Measurements from ENCODE around the gene RABEP2.
"Not testable (repeated sequence)": the region's sequence is repeated elsewhere in the genome, so short reads cannot be mapped to it uniquely, and the experiment has no call there.

Gene RABEP2, protein sequence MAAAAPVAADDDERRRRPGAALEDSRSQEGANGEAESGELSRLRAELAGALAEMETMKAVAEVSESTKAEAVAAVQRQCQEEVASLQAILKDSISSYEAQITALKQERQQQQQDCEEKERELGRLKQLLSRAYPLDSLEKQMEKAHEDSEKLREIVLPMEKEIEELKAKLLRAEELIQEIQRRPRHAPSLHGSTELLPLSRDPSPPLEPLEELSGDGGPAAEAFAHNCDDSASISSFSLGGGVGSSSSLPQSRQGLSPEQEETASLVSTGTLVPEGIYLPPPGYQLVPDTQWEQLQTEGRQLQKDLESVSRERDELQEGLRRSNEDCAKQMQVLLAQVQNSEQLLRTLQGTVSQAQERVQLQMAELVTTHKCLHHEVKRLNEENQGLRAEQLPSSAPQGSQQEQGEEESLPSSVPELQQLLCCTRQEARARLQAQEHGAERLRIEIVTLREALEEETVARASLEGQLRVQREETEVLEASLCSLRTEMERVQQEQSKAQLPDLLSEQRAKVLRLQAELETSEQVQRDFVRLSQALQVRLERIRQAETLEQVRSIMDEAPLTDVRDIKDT
- total RNA-seq, result 30.4 to 44.4 (median 31.8) reads per million in 3 experiments

GRCh38 chr16:28924762-28925385, at the start of gene RABEP2:
RABEP2 (minus strand) TSS chr16:28925238; CDS start chr16:28925163, 75 bp downstream.
- peak; percentile 93 for DNase-seq

GRCh38 chr16:28974437-28975157, 49.6 kb upstream of the RABEP2 start, which contains the start of gene SPNS1:
SPNS1 (plus strand) TSS chr16:28974778; CDS start chr16:28975152, 374 bp downstream.
- peak; percentile 87 for DNase-seq

- DNase-seq, result no peak
Observed at GRCh38 chr16:28974007-28974436, 49.0 kb upstream of the RABEP2 start.

DNA sequence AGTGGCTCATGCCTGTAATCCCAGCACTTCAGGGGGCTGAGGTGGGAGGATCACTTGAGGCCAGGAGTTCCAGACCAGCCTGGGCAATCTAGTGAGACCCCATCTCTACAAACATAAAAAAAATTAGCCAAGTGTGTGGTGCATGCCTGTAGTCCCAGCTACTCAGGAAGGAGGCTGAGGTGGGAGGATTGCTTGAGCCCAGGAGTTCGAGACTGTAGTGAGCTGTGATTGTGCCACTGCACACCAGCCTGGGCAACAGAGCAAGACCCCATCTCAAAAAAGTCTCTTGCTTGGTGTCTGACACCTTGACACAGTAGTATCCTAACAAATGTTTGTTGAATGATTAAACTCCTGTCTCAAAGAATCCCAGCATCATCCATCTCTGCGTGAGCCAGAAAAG, 44.7 kb upstream of the RABEP2 start:
- DNase-seq, result not testable (repeated sequence)

DNA sequence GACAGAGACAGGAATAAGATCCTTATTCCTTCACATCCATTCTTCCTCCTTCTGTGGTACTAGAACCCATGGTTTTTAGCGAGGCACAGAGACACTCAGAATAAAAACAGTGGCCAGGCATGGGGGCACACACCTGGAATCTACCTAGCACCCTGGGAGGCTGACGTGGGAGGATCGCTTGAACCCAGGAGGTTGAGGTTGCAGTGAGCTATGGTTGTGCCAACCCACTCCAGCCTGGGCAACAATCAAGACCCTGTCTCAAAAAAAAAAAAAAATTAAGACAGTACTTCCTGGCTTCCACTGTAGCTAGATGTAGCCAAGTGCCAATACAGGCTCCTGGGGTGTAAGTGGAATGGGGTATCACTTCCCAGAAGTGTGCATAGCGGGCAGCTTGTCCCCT, 42.1 kb upstream of the RABEP2 start:
- no peak for DNase-seq

- no peak for DNase-seq
Observed at GRCh38 chr16:28964496-28964895, 39.5 kb upstream of the RABEP2 start.

DNA sequence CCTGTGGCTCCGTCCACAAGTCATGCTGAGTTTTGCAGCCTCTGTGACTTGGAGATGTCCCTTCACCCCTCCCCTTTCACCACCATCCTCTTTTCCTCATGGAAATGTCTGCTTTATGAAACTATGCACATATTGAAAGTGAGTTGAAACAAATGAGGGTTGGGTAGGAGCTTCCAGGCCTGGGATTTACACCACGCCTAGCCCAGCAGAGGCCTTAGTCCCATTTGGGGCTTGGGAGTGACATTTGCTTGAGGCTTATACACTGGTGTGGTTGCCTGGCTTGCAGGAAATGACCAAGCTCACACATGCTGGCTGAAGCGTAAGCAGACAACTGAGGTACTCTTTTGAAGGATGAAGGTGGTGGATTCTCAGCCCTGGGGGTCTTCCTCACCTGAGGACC, 39.0 kb upstream of the RABEP2 start:
- DNase-seq, result no peak

DNA sequence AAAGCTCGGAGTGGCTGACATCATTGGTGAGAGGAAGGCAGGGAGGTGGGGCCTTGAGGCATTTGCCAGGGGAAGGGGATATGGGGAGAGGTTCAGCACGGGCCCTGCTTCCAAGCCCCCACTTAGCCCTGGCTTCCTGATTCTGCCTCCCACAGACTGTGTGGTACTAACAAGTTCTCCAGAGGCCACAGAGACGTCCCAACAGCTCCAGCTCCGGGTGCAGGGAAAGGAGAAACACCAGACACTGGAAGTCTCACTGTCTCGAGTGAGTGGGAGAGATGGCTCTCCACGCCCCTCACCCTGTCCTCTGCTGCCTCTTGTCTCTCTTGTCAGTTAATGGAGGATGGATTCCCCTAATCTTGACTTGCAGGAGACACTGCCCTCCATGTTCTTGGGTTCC, 33.8 kb upstream of the RABEP2 start:
- no peak for DNase-seq

GRCh38 chr16:28958216-28958615, 33.2 kb upstream of the RABEP2 start:
- DNase-seq, result no peak

DNA sequence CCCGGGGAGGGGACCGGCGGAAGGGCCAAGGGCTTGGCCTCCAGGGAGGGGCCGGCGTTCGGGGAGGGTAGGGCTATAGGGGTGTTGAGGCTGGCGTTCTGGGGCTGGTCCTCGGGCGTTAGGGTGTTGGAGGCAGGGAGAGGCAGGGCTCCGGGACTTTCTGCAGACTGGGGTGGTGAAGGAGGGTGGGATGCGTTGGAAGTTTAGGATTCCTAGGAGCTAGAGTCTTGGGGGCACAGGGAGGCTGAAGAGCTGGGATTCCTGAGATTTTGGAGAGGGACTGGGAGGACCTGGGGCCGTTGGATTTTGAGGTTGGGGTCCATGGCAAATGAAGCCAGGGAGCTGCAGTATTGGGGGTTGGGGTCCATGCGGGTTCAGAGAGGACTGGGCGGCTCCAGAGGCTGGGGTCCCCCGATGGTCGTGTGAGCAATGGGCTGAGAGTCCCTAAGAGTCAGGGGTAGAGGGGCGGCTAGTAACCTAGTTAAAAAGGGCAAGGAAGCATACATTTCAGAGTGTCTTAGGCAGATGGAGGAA, 26.4 kb upstream of the RABEP2 start:
- no peak for DNase-seq

DNA sequence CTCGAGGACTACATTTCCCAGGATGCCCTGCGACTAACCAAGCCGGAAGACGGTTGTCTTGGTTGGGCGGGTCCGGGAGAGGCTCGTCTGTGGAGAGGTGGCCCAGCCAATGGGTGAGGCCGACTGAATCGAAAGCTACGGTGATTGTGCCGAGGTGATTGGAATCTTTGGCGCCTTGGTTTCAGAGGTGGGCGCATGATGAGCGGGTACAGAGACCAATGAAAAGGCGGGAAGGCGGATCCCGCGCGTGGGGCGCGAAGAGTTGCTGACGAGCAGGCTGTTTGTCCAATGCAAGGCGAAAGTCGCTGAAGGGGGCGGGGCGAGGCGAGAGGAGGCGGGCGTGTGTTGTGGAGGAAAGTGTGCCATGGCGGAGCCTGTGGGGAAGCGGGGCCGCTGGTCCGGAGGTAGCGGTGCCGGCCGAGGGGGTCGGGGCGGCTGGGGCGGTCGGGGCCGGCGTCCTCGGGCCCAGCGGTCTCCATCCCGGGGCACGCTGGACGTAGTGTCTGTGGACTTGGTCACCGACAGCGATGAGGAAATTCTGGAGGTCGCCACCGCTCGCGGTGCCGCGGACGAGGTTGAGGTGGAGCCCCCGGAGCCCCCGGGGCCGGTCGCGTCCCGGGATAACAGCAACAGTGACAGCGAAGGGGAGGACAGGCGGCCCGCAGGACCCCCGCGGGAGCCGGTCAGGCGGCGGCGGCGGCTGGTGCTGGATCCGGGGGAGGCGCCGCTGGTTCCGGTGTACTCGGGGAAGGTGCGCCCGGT, 25.8 kb upstream of the RABEP2 start, which contains the start of gene NFATC2IP:
TSS of gene NFATC2IP (plus strand) at position 290 of the 762 bp plus-strand sequence. CDS start at position 365, 75 bp downstream.
- peak; percentile 100 for DNase-seq

- no peak for DNase-seq
Observed at GRCh38 chr16:28946681-28947080, 21.6 kb upstream of the RABEP2 start.

DNA sequence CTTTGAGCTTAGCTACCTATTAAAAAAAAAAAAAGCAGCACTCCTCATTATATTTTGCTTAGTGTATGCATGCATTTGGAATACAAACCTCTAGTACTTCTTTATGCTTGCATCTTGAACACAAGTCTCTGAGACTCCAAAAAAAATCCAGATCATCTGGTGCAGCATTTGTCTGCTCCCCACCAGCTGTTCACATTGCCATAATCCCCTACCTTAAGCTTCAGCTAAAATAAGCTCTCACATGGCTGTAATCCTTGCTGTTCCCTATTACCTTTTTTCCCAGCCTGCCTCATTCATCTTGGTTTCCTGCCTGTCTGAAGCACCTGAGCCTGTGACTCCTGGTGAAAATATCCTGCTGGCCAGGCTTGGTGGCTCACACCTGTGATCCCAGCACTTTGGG, 18.2 kb upstream of the RABEP2 start:
- no peak for DNase-seq

DNA sequence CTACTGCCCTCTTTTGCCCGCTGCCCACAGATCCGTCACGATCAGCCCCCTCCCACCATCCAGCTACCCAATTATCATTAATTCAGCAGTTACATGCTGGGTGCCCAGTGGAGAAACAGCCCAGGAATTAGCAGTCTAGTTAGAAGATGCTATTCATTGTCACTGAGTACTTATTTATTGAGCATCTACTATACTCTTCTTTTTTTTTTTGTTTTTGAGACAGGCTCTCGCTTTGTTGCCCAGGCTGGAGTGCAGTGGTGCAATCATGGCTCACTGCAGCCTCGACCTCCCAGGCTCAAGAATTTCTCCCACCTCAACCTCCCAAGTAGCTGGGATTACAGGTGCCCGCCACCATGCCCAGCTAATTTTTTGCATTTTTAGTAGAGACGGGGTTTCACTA, 14.8 kb upstream of the RABEP2 start:
- not testable (repeated sequence) for DNase-seq

- no peak for DNase-seq
Observed at GRCh38 chr16:28938721-28939120, 13.7 kb upstream of the RABEP2 start.

DNA sequence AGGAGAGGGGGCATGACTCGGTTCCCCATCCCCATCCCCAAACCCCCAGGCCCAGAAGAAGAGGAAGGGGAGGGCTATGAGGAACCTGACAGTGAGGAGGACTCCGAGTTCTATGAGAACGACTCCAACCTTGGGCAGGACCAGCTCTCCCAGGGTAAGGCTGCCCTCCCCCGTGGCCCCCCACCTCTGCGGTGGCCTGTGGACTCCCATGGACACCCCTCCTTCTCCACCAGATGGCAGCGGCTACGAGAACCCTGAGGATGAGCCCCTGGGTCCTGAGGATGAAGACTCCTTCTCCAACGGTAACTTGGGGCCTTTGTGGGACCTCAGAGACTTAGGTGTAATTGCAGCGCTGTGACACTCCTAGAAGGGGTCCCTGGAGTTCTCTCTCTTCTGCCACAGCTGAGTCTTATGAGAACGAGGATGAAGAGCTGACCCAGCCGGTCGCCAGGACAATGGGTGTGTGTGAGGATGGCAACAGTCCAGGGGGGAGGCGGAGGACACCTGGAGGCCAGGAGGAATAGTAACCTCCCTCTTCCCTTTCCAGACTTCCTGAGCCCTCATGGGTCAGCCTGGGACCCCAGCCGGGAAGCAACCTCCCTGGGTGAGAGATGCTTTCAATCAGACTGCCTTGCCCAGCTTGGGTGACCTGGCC, 12.3 kb upstream of the RABEP2 start:
- no peak for DNase-seq

DNA sequence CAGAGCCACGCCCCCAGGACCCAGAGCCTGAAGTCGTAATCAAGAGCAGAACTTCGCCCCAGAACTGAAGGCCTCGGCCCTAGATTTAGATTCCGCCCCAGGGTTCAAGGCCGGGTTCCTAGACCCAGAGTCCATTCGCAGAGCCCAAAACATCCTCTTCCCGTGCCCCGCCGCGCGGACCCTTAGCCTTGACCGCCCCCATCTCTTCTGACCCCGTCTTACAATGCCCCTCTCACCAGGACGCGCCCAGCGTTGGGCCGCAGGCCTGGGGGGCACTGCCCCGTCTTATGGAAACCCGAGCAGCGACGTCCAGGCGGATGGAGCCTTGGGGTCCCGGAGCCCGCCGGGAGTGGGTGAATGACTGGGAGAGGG, 11.7 kb upstream of the RABEP2 start:
- no peak for DNase-seq

- peak; percentile 83 for DNase-seq
Observed at GRCh38 chr16:28935924-28936783, 11.1 kb upstream of the RABEP2 start.

DNA sequence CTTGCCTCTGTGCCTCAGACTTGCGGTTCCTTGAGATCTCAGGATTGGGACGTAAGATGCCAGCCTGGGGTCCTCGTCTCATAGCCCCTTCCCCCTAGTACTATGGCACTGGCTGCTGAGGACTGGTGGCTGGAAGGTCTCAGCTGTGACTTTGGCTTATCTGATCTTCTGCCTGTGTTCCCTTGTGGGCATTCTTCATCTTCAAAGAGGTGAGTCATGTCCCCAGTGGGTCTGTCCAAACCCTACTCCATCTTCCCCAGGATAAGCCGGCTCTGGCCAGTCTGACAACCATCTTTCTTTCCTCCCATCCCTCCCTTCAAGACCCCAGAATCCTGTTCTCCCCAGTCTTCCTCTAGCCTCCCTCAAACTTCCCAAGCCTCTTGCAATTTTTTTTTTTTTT, 10.3 kb upstream of the RABEP2 start:
- no peak for DNase-seq

DNA sequence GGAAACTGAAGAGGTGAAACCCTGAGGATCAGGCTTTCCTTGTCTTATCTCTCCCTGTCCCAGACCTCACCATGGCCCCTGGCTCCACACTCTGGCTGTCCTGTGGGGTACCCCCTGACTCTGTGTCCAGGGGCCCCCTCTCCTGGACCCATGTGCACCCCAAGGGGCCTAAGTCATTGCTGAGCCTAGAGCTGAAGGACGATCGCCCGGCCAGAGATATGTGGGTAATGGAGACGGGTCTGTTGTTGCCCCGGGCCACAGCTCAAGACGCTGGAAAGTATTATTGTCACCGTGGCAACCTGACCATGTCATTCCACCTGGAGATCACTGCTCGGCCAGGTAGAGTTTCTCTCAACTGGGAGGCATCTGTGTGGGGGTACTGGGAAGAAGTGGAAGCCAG, 8.1 kb upstream of the RABEP2 start:
- DNase-seq, result no peak

Data from central memory CD4-positive, alpha-beta T cell (primary cell).